HUDEP-2 (cell line): ENCODE results near the gene TRPC5OS.

ENCODE experiments used
- DNase-seq, 76 experiments: peaks; one replicate each; lab custom pipeline; 2025; ENCODE audit not compliant: unreplicated experiment in 76 of 76; lab: John Stamatoyannopoulos, UW

TRPC5OS gene

DNA sequence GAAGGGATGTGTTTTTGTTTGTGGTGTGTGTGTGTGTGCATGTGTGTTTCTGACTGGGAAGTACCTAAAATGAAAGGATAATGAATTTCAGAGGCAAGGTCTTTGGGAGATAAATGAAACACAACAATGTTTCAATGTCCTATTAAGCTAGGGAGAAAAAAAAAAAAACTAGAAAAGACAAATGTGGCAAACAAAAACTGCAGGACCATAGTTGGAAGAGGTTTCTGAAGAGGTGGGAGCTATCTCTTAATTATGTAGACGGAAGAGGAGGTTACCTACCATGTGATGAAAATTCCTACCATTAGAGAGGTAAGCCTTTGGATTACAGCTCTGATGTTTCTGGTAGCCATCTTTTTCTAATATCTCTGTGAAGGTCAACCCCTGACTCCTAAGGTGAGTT lies at the start of gene TRPC5OS:
Gene TRPC5OS, plus strand, starts transcription at position 301 of the 400 bp plus-strand sequence. CDS start 25,669 bp downstream, outside the sequence.
- DNase-seq: no peak

DNA sequence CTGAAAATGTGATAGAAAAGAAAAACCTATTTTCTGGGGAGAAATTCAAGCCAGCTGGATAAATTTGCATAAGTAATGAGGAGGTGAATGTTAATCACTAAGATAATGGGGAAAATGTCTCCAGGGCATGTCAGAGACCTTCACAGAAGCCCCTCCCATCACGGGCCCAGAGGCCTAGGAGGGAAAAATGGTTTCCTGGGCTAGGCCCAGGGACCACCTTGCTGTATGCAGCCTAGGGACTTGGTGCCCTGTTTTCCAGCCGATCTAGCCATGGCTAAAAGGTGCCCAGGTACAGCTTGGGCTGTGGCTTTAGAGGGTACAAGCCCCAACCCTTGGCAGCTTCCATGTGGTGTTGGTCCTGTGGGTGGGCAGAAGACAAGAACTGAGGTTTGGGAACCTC lies 46.6 kb upstream of the TRPC5OS start:
- DNase-seq: no peak

DNA sequence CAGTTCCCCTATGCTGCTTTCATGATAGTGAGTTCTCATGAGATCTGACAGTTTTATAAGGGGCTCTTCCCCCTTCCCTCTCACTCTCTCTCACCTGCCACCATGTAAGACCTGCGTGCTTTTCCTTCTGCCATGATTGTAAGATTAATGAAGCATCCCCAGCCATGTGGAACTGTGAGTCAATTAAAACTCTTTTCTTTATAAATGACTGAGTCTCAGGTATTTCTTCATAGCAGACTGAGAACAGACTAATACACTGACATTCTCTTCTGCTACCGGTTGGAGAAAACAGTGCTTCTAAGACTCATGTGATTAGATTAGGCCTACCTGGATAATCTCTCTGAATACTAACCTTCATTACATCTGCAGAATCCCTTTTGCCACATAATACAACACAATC lies 45.4 kb upstream of the TRPC5OS start:
- no peak for DNase-seq

DNA sequence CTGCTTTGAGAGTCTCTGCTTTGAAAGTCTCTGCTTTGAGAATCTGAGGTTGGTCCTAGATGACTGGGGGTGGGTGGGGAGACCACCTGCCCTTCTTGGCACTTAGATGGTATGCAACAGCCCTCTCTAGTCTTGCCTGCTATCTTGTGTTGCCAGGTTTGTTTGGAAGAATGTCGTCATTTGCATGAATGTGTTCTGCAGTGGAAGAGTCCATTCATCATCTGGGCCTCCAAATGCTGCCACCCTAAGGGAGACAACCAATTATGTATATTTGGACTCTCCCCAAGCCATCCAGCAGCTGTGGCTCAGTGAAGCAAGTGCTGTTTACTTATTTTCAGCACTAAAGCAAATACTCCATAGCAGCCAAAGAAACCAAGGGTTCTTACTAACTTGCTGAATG lies 44.6 kb upstream of the TRPC5OS start:
- DNase-seq: no peak

DNA sequence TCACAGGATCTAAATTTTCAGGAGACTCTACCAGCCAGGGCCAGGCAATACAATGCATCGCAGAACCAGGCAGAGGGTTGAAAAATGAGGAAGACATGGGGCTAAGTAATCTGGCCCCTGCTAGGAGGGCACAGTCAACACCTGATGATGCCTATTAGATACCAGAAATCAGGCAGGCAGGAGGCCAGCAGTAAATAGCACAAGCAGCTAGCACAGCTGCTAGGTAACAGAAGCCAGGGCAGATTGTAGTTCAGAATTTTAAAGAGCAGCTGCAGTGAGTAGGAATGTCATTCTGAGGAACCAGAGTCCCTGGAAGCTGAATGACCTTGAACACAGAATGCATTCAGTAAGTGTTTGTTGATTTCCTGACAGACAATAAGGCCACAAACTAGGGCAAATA lies 38.8 kb upstream of the TRPC5OS start:
- no peak for DNase-seq

DNA sequence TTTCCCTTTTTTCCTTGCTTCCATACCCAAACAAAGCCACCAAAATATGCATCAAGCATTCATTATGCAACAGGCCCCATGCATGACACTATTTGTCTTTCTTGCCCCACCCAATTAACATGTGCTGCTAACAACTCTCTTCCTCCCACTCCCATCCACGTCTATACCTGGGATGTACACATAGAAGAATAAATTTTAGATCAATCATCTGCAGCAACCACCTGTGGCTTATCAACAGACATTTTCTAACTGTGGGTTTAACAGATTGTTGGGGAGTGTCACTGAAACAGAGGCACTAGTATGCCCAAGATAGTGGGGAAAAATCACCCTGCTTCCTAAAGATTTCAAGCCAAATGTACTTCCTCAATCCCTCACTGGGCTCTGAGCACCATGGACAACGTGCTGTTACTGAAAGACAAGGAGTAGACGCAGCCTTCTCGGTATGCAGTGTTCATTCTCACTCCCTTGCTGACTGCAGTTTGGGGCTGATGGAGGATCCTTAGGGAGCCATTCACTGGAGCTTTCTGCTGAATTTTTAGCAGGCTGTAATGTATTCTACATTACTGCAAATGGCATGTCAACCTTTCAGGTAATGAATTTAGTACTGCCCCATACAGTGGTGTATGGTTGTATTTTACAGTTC lies 28.4 kb upstream of the TRPC5OS start:
- DNase-seq: no peak

DNA sequence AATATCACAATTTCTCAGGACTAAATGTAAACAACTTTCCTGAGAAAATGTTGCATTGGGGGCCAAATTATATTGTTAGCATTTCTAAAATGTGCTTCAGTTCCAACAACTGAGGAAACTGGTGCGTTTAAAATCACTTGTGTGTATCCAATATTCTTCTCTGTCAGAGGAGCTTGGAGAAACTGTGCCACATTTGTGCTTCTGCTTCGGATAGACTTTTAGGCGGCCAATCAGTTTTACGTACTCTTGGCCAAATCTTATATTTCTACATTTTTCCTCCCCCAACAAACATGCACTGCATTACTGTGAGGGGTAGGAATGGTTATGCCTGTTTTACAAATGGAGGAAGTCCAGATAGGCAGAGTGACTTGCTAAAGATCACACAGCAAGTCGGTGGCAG lies 27.4 kb upstream of the TRPC5OS start:
- DNase-seq: no peak

DNA sequence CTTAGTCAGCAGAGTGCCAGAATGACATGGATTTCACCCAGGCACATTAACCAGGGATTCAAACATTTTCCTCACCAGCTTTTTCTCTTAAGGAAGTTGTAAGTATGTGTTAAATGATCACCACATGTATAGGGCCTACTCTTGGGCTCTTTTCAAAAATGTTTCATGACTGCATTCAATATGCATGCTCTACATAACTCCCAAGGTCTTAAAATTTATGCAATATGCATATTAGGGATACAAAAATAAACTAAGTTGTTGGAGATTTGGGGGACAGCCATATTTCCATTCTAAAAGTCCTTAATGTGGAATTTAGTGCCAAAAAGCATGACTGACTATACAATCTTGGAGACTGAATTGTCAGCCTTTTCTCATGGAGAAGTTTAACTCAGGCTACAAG lies 25.0 kb upstream of the TRPC5OS start:
- no peak for DNase-seq

DNA sequence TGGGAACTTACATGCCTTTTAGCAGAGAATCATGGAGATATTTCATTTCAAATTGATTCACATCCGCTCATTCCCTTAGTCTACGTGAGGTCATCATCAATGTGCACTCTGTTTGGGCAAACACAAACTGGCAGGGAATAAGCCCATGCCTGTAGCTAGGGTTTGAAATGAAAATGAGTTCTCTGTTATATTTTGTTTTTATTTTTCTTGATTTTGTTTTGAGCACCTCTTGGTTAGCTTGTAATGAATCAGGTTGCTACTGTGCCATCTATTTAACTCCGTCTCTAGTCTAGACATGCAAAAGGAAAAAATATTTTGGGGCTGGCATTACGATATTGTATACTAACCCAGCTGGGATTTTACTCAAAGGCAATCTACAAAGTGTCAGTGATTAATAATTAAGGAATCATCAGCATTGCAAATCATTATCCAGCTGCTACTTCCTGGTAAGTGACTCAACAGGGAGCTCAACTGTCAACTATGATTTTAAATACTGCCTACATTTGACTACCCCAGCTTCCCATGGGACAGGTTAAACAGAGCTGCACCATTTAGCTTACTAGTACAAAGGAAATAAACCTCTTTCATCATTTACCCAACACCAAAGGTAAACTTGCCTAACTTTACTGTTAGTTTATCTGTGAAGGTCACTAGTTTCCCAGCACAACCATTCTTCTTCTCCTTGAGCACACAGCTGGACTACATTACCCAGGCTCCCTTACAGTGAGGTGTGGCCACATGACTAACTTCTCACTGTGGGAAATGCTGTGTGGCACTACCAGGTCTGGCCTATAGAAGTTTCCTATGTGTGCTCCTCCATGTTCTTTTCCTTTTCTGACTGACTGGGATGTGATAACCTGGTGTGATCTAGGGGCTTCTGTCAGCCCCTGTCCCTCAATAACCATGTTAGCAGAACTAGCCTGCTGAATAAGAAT lies 21.2 kb upstream of the TRPC5OS start:
- DNase-seq: peak in 2 of 76 experiments; percentile 0

DNA sequence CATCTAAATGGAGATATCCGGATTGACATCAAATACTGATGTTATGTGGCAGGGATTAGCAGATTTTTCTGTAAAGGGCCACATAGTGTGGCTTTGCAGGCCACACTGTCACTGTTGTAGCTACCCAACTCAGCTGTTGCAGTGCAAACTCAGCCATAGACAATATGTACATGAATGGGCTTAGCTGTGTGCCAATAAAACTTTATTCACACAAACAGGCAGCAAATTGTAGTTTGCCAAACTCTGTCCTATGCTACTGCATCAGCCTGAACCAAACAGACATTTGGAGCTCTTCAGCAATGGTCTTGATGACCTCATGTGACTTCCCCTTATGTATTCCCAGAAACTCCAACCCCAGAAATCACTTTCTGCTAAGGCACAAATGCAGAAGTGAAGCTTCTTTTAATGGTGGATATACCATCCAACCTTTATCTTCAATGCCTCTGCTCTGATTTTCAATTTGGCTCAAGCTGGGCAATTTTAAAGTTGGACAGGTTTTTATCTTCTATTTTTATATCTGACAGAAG lies 18.4 kb upstream of the TRPC5OS start:
- no peak for DNase-seq

DNA sequence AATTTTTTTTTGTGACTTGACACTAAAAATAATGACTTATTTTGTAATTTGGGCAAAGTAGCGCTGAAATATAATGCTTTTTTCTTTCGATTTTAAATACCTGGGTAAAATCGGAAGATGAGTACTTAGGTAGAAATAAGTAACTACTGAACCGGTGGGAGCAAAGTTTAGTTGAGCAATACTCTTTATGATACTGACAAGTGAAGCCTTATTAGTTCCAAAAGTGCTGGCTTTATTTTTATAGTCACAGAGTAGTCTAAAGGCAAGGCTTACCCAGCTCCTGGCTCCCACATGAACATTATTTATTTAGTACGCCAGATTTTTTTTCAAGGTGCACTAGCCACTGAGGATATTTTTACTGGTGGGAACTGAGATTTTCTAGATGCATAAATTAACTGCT lies 14.4 kb upstream of the TRPC5OS start:
- DNase-seq: no peak

DNA sequence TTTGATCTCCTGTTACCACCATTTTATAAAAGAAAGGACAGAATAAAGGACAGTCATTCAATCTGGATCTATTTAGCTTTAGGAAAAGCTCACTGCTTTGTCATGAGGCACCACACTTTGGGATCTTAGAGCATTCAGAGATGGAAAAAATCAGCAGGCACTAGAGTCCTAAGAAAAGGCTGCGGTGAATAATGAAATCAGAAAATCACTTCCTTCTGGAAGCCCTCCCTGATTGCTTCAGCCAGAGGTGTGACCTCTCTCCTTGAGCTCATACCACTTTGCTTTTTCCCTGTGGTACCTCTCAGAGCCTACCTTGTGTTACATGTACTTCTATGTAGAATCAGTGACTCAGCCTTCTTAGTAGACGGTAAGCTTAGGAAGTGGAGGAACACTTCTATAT lies 8.7 kb upstream of the TRPC5OS start:
- DNase-seq: no peak

DNA sequence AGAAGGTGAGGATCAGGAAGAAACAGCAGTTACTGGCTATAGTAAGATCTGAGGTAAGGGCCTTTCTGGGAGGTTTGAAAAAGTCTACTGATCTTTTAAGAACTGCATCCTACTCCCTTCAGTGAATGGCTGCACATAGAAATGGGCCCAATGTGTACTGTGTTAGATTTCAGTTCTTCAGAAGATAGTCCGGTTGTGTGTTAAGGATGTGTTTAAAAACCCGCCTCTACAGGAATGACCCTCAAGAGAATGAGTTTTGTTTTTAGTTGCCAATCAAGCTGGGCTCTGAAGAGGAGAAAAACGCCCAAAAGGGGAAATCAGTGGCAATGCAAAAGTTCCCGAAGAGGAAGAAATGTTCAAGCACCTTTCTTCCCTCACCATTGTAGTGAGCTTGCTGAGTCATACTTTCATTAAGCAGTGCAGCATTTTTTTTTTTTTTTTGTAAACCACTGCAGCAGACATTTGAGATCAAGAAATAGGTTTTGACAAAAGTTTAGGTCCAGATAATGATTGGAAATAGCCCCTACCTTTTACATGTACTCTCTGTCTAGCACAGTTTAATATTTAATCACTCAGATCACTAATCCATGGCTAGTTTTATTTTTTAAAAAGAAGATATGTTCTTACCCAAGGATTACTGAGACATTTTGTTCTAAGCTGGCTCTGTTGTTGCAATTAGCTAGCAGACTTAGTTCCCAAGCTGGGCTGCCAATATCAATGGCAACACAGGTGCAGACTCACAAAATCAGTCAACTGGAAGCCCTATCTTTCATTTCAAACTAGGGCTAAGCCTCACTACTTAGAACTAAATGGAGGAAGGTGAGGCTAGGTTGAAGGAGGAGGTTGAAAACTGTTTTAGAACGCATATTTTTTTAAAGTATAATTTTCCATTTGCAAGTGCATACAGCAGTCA lies 7.0 kb upstream of the TRPC5OS start:
- DNase-seq: no peak

DNA sequence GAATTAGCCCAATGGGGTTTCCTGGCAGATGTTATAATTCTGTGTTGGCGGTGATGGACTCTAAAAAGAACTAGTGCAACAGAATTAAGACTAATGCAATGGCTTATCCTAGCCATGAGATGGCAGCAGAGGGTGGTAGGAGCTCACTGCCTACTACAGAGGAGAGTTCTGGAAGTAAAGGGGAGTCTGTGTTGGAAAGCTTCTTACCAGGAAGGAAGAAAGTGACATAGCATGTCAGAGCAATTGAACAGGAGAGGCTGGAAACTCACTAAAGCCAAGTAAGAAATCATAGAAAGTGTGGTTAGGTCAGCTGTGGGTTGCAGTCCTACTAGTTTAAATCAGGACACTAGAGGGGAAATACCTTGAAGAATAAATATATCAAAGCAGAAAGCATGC lies 6.3 kb upstream of the TRPC5OS start:
- peak in 9 of 76 experiments; percentile 0 to 17 (median 1) for DNase-seq

DNA sequence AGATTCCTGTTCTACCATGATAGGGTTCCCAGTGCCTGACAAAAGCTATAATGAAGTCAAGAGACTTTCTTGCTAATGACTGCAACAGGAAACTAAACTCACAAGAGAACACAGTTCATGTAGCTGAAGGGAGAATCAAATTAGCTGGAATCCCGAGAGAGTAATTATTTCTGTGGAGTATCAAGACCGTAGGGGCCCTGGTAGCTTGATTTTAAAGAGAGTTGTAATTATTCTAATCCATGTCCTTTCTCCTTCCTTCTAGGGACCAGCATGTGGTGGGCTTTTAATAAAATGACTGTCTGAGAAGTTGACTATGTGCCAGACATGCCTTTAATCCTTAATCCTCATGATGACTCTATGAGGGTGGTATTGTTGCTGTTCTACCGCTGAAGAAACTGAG lies 1.7 kb upstream of the TRPC5OS start:
- DNase-seq: no peak

DNA sequence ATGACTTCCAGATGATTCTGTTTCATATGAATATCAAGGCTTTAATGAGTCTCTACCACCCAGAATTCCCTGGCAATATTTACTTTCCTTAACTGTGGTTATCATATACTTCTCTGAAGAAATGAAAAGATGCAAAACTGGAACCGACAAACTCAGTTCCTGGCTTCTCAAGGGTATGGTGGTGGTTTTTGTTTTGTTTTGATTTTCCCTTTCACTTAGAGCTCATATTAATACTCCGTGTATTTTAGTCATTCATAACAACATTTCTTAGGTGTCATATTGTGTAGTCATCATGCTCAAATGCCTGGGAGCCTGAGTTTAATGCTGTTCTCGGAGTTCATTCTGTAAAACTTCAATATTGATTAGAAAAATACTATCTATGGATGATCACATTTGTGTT lies 665 bp downstream of the TRPC5OS start:
- no peak for DNase-seq

DNA sequence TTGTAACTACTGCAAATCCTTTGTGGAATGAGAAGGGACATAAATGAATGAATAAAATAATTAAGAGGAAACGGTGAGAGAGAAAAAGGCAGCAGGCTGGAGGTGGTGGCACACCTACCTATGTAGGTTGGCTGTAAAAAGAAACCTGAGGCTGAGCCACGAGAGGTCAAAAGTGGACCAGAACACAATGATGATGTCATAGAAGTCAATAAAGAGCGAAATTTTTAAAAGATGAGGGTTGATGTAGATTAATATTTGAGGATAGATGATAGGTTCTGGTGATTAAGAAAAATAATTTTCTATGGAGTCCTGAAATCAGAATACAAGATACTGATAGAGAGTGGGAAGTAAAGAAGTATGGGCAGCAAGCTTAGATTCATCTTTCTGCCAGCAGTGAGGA lies 1.7 kb downstream of the TRPC5OS start:
- no peak for DNase-seq

DNA sequence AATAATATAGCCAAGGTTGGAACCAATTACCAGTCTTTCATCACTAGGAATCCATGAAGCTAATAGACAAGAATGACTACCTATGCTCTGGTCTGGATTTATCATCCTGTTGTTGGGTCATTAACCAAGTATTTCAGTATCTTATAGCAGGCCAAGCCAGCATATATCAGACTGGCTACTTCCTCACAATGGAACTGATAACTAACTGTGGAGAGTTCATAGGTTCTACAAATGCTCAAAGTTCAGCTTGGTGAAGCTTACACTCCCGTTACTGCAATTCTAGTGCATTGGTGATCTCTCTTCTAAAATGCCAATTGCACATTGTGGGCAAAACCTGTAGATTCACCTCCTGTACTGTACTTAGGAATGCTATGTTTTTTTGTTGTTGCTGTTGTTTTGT lies 4.8 kb downstream of the TRPC5OS start:
- no peak for DNase-seq

DNA sequence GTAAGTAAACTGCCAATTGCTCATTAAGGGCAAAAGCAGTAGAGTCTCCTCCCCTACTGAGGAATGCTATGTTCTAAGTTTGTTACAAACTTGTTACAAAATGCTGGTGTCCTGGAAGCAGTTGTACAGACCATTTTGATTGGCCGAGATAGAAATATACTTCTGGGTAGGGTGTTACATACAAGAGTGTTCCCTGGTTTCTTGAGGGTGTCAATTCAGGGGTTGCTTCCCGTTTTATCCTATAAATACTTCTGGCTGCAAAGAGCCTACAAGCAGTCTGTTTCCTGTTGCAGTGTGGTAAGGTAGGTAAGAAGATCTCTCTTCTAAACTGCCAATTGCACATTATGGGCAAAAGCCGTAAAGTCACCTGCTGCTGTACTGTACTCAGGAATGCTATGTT lies 5.7 kb downstream of the TRPC5OS start:
- no peak for DNase-seq

DNA sequence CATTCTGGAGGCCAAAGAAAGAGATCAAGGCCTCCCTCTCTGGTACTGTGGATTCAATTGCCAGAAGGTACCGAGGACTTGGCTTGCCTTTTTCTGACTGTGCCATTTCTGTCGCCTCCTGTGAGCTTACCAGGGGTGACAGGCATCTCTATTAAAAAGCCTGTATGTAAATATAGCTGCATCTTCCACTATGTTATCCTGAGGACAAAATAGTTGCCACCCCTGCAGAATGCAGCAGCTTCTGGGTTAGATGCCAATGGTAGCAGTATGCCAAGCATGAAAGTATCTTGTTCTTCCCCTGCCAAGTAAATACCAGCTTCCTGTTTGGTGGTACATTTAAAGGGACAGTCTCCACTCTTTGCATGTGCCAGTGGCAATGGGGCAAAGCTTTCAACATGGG lies 10.7 kb downstream of the TRPC5OS start:
- no peak for DNase-seq

DNA sequence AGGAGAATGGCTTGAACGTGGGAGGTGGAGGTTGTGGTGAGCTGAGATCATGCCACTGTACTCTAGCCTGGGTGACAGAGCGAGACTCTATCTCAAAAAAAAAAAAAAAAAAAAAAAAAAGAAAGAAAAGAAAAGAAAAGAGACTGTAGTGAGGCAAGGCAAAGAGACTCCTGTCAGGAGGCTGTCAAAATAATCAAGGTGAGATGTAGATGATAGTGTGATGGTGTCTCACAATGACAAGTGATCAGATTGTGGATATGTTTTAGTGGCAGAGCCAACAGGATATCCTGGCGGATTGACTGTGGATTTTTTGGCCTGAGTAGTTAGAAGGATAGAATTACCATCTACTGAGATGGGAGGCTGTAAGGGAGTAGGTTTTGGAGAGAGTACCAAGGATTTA lies 12.6 kb downstream of the TRPC5OS start:
- no peak for DNase-seq
